ENCODE data around the gene ARHGAP23.

- TF ChIP-seq CTCF (IDR thresholded peaks at IDR 0.05), result no peak
- no peak for TF ChIP-seq POLR2A (IDR thresholded peaks at IDR 0.05)
These were observed 79.8 kb downstream of the ARHGAP23 start for GRCh38 chr17:38507921-38508569.

Measured in thyroid gland (tissue), 4 donors.